Measurements from ENCODE around the gene APOA4. TPM values are rescaled to one million over a fixed set of nuclear protein-coding genes. Genes with fewer than 3 reads are reported as not detected.

The APOA4 gene
- total RNA-seq, 4 donors from 2014 or later: not detected

- WGBS, 2 donors (ENCODE audit: low coverage in 1 of 2): 96% methylated on average over 4 to 12 of the region's 12 CpGs
- Histone ChIP-seq H3K9me3 (no peaks in the 10 kb centered on the region), H3K27ac (no peak overlapping the region), H3K4me1 (peaks cover 14 to 35% (median 28%) of the 10 kb centered on the region in 4 donors), H3K27me3 (no peaks in the 10 kb centered on the region), H3K4me3 (no peak overlapping the region), H3K36me3 (peaks cover 0 to 40% (median 15%) of the 10 kb centered on the region in 4 donors)
- TF ChIP-seq EP300 (IDR thresholded peaks at IDR 0.05; ENCODE audit: low read depth) (no peak), CTCF (IDR thresholded peaks at IDR 0.05) (no peak), POLR2AphosphoS5 (IDR thresholded peaks at IDR 0.05) (no peak), POLR2A (IDR thresholded peaks at IDR 0.05) (no peak)
- in situ Hi-C loops (cut with MboI; ENCODE audit: low pct_ligation_motif_present in 1 of 4, low pct_unique_long_range_greater_than_20kb in 1 of 4, low sequenced_read_pairs in 3 of 4) (no loop called here), intact Hi-C loops (cut with DNase I; ENCODE audit: low total_unique reads) (no loop called here)
- no peak for DNase-seq
Measured at GRCh38 chr11:116849060-116849459, 26.0 kb upstream of the APOA4 start.

GRCh38 chr11:116847612-116848011 is 24.5 kb upstream of the APOA4 start:
- WGBS, 2 donors (ENCODE audit: low coverage in 1 of 2): 96% methylated on average over 4 of the region's 4 CpGs; no CpG with 5 or more reads in 1 of the 2 donors
- Histone ChIP-seq H3K36me3 (peaks cover 0 to 47% (median 18%) of the 10 kb centered on the region in 4 donors), H3K4me3 (no peak overlapping the region), H3K9me3 (no peaks in the 10 kb centered on the region), H3K27me3 (no peaks in the 10 kb centered on the region), H3K4me1 (peaks cover 8 to 21% (median 15%) of the 10 kb centered on the region in 4 donors), H3K27ac (no peak overlapping the region)
- TF ChIP-seq POLR2AphosphoS5 (IDR thresholded peaks at IDR 0.05) (no peak), CTCF (IDR thresholded peaks at IDR 0.05) (no peak), EP300 (IDR thresholded peaks at IDR 0.05; ENCODE audit: low read depth) (no peak), POLR2A (IDR thresholded peaks at IDR 0.05) (no peak)
- no peak for DNase-seq
- intact Hi-C loops (cut with DNase I; ENCODE audit: low total_unique reads) (no loop called here), in situ Hi-C loops (cut with MboI; ENCODE audit: low pct_ligation_motif_present in 1 of 4, low pct_unique_long_range_greater_than_20kb in 1 of 4, low sequenced_read_pairs in 3 of 4) (no loop called here)

- Histone ChIP-seq H3K27ac (no peak overlapping the region), H3K9me3 (no peaks in the 10 kb centered on the region), H3K4me3 (no peak overlapping the region), H3K36me3 (peaks cover 0 to 47% (median 18%) of the 10 kb centered on the region in 4 donors), H3K4me1 (no peaks in the 10 kb centered on the region), H3K27me3 (no peaks in the 10 kb centered on the region)
- WGBS, 2 donors (ENCODE audit: low coverage in 1 of 2): 90 to 100% methylated on average over 2 to 4 of the region's 4 CpGs
- DNase-seq: no peak
- intact Hi-C loops (cut with DNase I; ENCODE audit: low total_unique reads): no loop called here
- in situ Hi-C loops (cut with MboI; ENCODE audit: low pct_ligation_motif_present in 1 of 4, low pct_unique_long_range_greater_than_20kb in 1 of 4, low sequenced_read_pairs in 3 of 4): no loop called here
- TF ChIP-seq EP300 (IDR thresholded peaks at IDR 0.05; ENCODE audit: low read depth) (no peak), POLR2AphosphoS5 (IDR thresholded peaks at IDR 0.05) (no peak), POLR2A (IDR thresholded peaks at IDR 0.05) (no peak), CTCF (IDR thresholded peaks at IDR 0.05) (no peak)
Measured at GRCh38 chr11:116844722-116845121, 21.6 kb upstream of the APOA4 start.

GRCh38 chr11:116843661-116844060 is 20.6 kb upstream of the APOA4 start:
- no peaks in the 10 kb centered on the region for H3K9me3 ChIP-seq
- WGBS, 2 donors (ENCODE audit: low coverage in 1 of 2): 93 to 95% methylated on average over 4 to 9 of the region's 9 CpGs
- in situ Hi-C loops (cut with MboI; ENCODE audit: low pct_ligation_motif_present in 1 of 4, low pct_unique_long_range_greater_than_20kb in 1 of 4, low sequenced_read_pairs in 3 of 4) (no loop called here), intact Hi-C loops (cut with DNase I; ENCODE audit: low total_unique reads) (no loop called here)
- DNase-seq: no peak
- H3K4me1 ChIP-seq: no peaks in the 10 kb centered on the region
- H3K27ac ChIP-seq: no peak overlapping the region
- no peaks in the 10 kb centered on the region for H3K27me3 ChIP-seq
- H3K36me3 ChIP-seq: peaks cover 0 to 41% (median 16%) of the 10 kb centered on the region in 4 donors
- TF ChIP-seq POLR2AphosphoS5 (IDR thresholded peaks at IDR 0.05) (no peak), CTCF (IDR thresholded peaks at IDR 0.05) (no peak), EP300 (IDR thresholded peaks at IDR 0.05; ENCODE audit: low read depth) (no peak), POLR2A (IDR thresholded peaks at IDR 0.05) (no peak)
- H3K4me3 ChIP-seq: no peak overlapping the region
